HG02763 (cell line): Measurements from ENCODE around the gene SETD1A.

Source experiments
- ATAC-seq: cut with Tn5 transposase; IDR thresholded peaks from one replicate; pipeline ENCODE4 v1.9.1; 2021; ENCODE audit warnings: mild to moderate bottlenecking, moderate library complexity; ENCODE audit not compliant: unreplicated experiment

Gene SETD1A

DNA sequence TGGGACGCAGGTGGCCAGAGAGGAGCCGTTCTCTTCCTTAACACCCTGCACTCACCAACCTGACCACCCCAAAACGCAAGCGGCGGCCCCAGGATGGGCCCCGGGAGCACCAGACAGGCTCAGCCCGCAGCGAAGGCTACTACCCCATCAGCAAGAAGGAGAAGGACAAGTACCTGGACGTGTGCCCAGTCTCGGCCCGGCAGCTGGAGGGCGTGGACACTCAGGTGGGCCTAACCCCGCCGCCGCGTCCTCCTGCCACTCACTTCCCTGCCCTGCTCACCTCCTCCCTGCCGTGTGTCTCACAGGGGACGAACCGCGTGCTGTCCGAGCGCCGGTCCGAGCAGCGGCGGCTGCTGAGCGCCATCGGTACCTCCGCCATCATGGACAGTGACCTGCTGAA lies 22.9 kb downstream of the SETD1A start:
- no peak for ATAC-seq

GRCh38 chr16:30980959-30981358 lies 23.4 kb downstream of the SETD1A start:
- ATAC-seq = no peak

DNA sequence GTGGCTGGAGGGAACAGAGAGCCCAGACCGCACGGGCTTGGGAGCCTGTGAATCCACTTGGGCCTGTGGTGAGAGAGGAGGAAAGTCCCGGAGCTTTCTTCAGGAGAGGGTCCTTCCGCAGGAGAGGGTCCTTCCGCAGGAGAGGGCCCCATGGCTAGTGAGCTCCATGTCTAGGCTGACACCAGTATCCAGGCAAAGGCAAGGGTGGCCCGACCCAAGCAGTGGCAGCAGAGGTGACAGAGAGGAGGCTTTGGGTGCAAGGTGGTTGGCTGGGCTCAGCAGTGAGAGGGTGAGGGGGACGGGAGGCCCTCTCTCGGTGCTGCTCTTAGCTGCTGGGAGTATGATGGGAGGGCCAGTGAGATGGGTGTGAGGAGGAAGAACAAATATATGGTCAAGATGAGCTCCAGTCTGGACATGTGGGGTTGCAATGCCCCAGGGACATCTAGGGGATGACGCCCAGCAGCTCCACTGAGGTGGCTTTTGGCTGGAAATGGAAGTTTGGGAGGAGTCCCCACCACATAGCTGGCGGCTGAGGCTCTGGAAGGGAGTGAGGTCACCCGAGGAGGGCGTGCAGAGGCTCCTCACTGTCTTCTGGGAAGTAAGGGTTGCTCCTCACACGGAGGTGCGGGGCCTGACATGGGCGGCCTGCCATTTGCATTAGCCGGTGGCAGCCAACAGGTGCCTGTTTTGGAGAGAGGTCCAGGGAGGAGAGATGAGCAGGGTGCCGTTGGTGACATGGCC lies 25.2 kb downstream of the SETD1A start:
- no peak for ATAC-seq

- no peak for ATAC-seq
Measured at GRCh38 chr16:30983289-30983889, 25.8 kb downstream of the SETD1A start.

GRCh38 chr16:30983898-30984610 lies 26.5 kb downstream of the SETD1A start:
- no peak for ATAC-seq

DNA sequence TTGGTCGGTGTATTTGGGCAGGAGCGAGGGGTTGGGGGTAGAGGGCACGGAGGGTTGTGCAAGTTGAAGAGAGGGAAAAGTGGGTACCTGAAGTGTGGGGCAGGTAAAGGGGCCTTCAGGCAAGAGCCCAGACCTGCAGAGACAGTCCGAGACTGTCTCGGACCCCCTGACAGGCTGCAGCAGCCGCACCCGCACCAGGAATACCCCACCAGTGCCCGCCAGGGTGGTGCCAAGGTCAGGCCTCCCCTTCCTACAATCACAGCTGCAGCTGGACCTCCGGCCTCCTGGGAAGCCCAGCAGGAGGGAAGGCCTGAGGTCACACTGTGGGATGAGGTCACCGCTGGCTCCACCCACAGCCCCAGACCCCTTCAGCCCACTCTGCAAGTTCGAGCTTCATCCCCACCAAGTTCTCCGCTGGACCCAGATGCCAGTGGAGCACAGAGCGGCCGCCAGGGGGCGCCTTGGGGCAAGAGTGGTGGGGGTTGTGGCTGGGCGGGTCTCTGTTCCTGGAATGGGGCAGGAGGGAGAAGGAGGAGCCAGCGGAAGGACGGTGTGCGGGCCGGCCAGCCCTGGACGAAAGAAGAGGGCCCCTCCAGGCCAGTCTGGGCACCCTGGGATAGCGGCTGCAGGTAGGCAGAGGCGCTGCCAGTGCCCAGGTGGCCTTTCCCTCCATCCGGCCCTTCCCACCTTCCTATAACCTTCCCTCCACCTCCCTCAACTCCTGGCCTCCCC lies 27.3 kb downstream of the SETD1A start, which contains the start of gene HSD3B7:
Gene HSD3B7, plus strand, starts transcription at position 539 of the 732 bp plus-strand sequence. CDS start 452 bp downstream, outside the sequence.
- ATAC-seq = peak; percentile 41

- no peak for ATAC-seq
Measured at GRCh38 chr16:30985401-30986128, 28.0 kb downstream of the SETD1A start.

GRCh38 chr16:30986129-30986991 lies 28.8 kb downstream of the SETD1A start:
- no peak for ATAC-seq

DNA sequence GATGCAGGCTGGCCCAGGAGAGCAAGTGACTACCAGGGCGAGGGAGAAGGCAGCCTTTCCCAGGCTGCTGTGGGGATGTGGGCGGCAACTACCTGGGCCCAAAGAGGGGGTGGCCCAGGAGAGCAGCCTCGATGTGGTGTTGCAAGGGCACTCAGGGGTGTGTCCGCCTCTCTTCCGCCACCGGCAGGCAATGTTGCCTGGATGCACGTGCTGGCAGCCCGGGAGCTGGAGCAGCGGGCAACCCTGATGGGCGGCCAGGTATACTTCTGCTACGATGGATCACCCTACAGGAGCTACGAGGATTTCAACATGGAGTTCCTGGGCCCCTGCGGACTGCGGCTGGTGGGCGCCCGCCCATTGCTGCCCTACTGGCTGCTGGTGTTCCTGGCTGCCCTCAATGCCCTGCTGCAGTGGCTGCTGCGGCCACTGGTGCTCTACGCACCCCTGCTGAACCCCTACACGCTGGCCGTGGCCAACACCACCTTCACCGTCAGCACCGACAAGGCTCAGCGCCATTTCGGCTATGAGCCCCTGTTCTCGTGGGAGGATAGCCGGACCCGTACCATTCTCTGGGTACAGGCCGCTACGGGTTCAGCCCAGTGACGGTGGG lies 30.1 kb downstream of the SETD1A start:
- no peak for ATAC-seq

GRCh38 chr16:30989469-30990047 lies 32.0 kb downstream of the SETD1A start:
- ATAC-seq = no peak

DNA sequence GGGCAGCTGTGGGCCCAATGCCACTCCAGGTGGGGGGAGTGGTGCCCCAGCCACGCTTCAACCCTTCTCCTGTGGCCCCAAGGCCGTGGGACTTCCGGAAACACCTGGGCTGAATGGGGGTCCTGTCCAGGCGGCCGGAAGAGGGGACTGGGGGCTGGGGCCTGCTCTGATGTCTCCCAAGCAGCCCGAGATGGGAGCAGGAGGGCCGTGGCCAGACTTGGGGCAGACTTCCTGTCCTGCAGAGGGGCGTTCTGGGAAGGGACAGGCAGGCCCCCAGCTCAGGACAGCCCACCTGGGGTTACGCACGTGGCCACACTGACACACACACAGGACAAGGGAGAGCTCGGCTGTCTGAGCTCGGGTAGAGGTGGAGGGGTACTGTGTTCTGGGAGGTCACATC lies 32.6 kb downstream of the SETD1A start:
- ATAC-seq = no peak

- no peak for ATAC-seq
Measured at GRCh38 chr16:30991052-30991451, 33.5 kb downstream of the SETD1A start.

DNA sequence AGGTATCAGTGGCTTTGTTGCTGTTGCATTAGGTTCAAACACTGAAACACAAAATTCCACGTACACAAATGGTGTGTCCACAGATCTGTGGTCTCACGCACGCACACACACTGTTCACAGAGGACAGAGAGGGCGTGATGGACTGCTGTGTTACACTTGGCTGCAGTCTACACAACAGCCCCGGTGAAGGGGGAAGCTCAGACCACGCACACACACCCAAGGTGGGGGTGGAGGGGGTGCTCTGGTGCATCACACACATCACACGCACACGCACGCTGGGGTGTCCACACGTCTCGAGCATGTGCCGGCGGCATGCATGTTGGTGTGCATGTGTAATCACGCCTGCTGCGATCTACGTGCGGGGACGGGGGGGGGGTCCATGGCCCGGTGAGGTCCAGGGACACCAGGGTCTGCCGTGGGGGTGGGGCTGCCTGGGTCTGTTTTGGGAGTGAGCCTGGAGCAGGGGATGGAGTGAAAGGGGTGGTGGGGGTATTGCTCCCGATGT lies 34.8 kb downstream of the SETD1A start:
- no peak for ATAC-seq

- no peak for ATAC-seq
Measured at GRCh38 chr16:30992931-30993816, 35.6 kb downstream of the SETD1A start.

DNA sequence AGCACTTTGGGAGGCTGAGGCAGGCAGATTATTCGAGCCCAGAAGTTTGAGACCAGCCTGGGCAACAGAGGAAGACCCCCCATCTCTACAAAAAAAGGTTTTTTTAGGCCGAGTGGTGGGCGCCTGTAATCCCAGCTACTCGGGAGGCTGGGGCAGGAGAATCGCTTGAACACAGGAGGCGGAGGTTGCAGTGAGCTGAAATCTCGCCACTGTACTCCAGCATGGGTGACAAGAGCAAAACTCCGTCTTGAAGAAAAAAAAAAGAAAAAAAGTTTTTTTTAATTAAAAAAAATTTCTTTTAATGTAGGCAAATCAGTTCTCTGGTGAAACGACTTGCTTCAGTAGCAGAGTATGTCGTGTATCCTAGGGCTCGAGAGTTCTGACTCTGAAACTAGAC lies 38.4 kb downstream of the SETD1A start:
- no peak for ATAC-seq

DNA sequence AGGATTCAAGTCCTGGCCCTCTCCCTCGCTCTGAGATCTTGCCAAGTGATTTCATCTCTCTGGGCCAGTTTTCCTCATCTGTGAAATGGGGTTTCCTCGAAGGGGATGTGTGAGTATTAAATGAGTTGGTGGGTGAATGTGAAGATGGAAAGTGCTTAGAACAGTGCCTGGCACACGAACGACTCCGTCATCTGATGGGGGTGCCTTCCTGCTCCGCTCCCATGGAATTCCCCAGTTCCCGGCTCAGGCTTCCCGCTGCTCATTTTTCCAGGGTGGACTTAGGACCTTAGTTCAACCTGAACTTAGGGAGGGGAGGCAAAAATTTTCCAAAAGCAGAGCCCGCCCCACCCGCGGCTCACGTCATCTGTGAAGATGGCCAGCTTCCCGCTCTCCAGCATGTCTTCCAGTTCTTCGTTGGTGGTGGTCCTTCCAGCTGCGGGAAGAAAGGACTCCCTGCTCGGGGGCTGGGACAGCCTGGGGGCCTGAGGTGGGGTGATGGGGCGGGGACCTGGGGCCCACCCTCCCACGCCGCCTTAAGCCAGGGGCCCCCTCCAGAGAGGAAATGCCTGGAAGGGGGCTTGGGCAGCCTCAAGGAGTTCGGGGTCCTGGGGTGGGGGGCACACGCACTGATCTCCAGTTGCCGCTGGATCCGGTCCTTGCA lies 38.9 kb downstream of the SETD1A start:
- no peak for ATAC-seq
